Liver (tissue), 9 donors: Measurements from ENCODE around the gene STXBP4. TPM values are rescaled to one million over a fixed set of nuclear protein-coding genes. Genes with fewer than 3 reads are reported as not detected.

Experiments
- DNase-seq: peaks from one replicate; pipeline ENCODE4 v3.0.0-alpha.2; 2017; ENCODE audit warnings: low spot score
- H3K27ac ChIP-seq, 2 donors: one replicate each; pipeline ENCODE4 v1.7.0; 2013; ENCODE audit warnings: inconsistent platforms in 2 of 2, low read length in 2 of 2, control low read depth in 1 of 2, low read depth in 1 of 2, mild to moderate bottlenecking in 1 of 2
- H3K27me3 ChIP-seq, 4 donors: one replicate each; pipeline versions ENCODE4 v1.6.1 to v1.7.0; 2013; ENCODE audit warnings: low read length in 3 of 4, inconsistent platforms in 1 of 4, mild to moderate bottlenecking in 1 of 4, moderate library complexity in 1 of 4; ENCODE audit not compliant: control insufficient read depth in 4 of 4, insufficient read depth in 4 of 4
- H3K36me3 ChIP-seq, 4 donors: one replicate each; pipeline versions ENCODE4 v1.6.1 to v1.7.0; 2013; ENCODE audit warnings: low read length in 3 of 4, mild to moderate bottlenecking in 3 of 4, low read depth in 1 of 4, moderate library complexity in 1 of 4; ENCODE audit not compliant: control insufficient read depth in 4 of 4, insufficient read depth in 3 of 4
- H3K4me1 ChIP-seq, 4 donors: one replicate each; pipeline versions ENCODE4 v1.6.1 to v1.7.0; 2013; ENCODE audit warnings: low read length in 3 of 4, mild to moderate bottlenecking in 3 of 4, moderate library complexity in 1 of 4; ENCODE audit not compliant: control insufficient read depth in 4 of 4, insufficient read depth in 4 of 4
- H3K4me3 ChIP-seq, 3 donors: one replicate each; pipeline versions ENCODE4 v1.6.1 to v1.7.0; 2013; ENCODE audit warnings: low read length in 3 of 3, control low read depth in 1 of 3, low read depth in 1 of 3, mild to moderate bottlenecking in 1 of 3
- H3K9ac ChIP-seq, 2 donors: one replicate each; pipeline ENCODE4 v1.7.0; 2013; ENCODE audit warnings: low read length in 2 of 2, mild to moderate bottlenecking in 2 of 2, moderate library complexity in 2 of 2, control low read depth in 1 of 2, low read depth in 1 of 2
- H3K9me3 ChIP-seq, 4 donors: one replicate each; pipeline versions ENCODE4 v1.6.1 to v1.7.0; 2013; ENCODE audit warnings: low read length in 3 of 4; ENCODE audit not compliant: control insufficient read depth in 4 of 4
- EGR1 ChIP-seq, 2 donors: IDR thresholded peaks; 2 replicates each; pipeline ENCODE4 v1.6.1; 2016 to 2018; ENCODE audit warnings: antibody characterized with exemption in 2 of 2, low read depth in 2 of 2
- FOXA2 ChIP-seq: IDR thresholded peaks from 2 replicates; pipeline ENCODE4 v1.6.1; 2016; ENCODE audit warnings: antibody characterized with exemption
- HNF4A ChIP-seq, 2 donors: conservative IDR thresholded peaks; 2 replicates each; pipeline ENCODE4 v1.6.1; 2016; ENCODE audit warnings: antibody characterized with exemption in 2 of 2, mild to moderate bottlenecking in 2 of 2
- HNF4G ChIP-seq: IDR thresholded peaks from 2 replicates; pipeline ENCODE4 v1.6.1; 2016; ENCODE audit warnings: antibody characterized with exemption
- JUND ChIP-seq, 2 donors: IDR thresholded peaks; 2 replicates each; pipeline ENCODE4 v1.6.1; 2016; ENCODE audit warnings: antibody characterized with exemption in 2 of 2
- NR2F2 ChIP-seq: IDR thresholded peaks from 2 replicates; pipeline ENCODE4 v1.6.1; 2016; ENCODE audit warnings: antibody characterized with exemption
- RXRA ChIP-seq, 2 donors: IDR thresholded peaks; 2 replicates each; pipeline ENCODE4 v1.6.1; 2017 to 2018; ENCODE audit warnings: antibody characterized with exemption in 2 of 2, mild to moderate bottlenecking in 1 of 2
- SP1 ChIP-seq: IDR thresholded peaks from 2 replicates; pipeline ENCODE4 v1.6.1; 2018; ENCODE audit warnings: antibody characterized with exemption, mild to moderate bottlenecking
- TAF1 ChIP-seq: conservative IDR thresholded peaks from 2 replicates; pipeline ENCODE4 v1.6.1; 2016; ENCODE audit warnings: antibody characterized with exemption, mild to moderate bottlenecking
- YY1 ChIP-seq: IDR thresholded peaks from 2 replicates; pipeline ENCODE4 v1.6.1; 2016; ENCODE audit warnings: antibody characterized with exemption, mild to moderate bottlenecking
- WGBS: extraction: QIAGEN DNeasy Blood & Tissue Kit; methylation state at CpG from one replicate; pipeline ENCODE4 v1.1.7; 2013; 5-methylcytosine and 5-hydroxymethylcytosine counted together
- polyA plus RNA-seq, 2 donors: library from polyadenylated mRNA; stranded (reverse) in 1 of 2; unstranded in 1 of 2; fragments of 200-250 nt in 1 of 2; fragments of >200 nt in 1 of 2; fragmentation: Nextera tagmentation in 1 of 2; extraction: Ambion mirVana in 1 of 2; gene quantifications; one replicate each; pipeline versions ENCODE4 v1.2.1 to v1.2.3, GENCODE V29; 2013 to 2015
- total RNA-seq, 2 donors: library from RNA; depleted of rRNA; stranded (reverse); fragments of >200 nt; gene quantifications; one replicate each; pipeline ENCODE4 v1.2.3, GENCODE V29; 2014
- TF ChIP-seq, protein P1 (sequence below): IDR thresholded peaks from 2 replicates; pipeline ENCODE4 v1.6.1; 2016; ENCODE audit warnings: antibody characterized with exemption, mild to moderate bottlenecking
- TF ChIP-seq, protein P2 (sequence below): fragments of 150-350 bp; IDR thresholded peaks from 2 replicates; pipeline ENCODE4 v1.5.1; 2017; ENCODE audit warnings: improper control_type of control experiment, low read depth, low read length; ENCODE audit not compliant: missing input control
- donor health status: healthy.
- donor health status: healthy.
- donor health status: healthy.
- donor health status: healthy.
- donor health status: healthy.

The STXBP4 gene
- total and polyA plus RNA-seq, 4 donors = 1.5 to 12.6 (median 3.5) TPM

DNA sequence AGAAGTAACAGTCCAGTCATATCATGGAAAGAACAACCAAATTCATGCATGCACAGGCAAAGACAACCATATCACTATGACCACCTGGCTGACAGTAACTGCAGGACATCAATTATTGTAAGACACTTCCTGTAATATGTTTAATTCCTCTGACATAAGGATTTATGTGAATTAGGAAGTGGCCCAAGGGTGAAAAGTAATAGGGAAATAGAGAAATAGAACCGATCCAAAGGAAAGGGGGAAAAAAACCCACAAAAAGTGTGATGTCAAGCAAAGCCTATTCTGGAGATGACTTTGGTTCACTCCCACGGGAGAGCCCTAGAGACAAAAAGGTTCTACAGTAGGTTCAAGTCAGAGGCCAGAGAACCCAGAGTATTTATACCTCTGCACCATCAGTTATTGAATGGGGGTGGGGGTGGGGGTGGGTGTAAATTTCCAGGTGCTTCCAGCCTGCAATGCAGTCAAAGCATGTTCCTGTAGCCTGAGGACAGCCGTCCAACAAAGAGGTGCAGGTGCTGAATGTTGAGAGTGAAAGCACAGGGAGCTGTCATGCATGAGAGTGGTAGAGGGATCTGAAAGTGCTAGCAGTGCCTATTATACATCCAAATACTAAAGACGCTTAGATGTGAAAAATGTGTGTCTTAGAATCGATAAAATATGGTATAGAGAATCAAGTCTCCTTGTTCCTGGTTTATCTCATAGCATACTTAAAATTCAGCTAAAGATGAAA lies 200.6 kb downstream of the STXBP4 start (continued):
- TF ChIP-seq, protein P1, sequence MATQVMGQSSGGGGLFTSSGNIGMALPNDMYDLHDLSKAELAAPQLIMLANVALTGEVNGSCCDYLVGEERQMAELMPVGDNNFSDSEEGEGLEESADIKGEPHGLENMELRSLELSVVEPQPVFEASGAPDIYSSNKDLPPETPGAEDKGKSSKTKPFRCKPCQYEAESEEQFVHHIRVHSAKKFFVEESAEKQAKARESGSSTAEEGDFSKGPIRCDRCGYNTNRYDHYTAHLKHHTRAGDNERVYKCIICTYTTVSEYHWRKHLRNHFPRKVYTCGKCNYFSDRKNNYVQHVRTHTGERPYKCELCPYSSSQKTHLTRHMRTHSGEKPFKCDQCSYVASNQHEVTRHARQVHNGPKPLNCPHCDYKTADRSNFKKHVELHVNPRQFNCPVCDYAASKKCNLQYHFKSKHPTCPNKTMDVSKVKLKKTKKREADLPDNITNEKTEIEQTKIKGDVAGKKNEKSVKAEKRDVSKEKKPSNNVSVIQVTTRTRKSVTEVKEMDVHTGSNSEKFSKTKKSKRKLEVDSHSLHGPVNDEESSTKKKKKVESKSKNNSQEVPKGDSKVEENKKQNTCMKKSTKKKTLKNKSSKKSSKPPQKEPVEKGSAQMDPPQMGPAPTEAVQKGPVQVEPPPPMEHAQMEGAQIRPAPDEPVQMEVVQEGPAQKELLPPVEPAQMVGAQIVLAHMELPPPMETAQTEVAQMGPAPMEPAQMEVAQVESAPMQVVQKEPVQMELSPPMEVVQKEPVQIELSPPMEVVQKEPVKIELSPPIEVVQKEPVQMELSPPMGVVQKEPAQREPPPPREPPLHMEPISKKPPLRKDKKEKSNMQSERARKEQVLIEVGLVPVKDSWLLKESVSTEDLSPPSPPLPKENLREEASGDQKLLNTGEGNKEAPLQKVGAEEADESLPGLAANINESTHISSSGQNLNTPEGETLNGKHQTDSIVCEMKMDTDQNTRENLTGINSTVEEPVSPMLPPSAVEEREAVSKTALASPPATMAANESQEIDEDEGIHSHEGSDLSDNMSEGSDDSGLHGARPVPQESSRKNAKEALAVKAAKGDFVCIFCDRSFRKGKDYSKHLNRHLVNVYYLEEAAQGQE = no peak
- no peak for TF ChIP-seq TAF1
- TF ChIP-seq JUND (IDR thresholded peaks at IDR 0.05) = no peak

DNA sequence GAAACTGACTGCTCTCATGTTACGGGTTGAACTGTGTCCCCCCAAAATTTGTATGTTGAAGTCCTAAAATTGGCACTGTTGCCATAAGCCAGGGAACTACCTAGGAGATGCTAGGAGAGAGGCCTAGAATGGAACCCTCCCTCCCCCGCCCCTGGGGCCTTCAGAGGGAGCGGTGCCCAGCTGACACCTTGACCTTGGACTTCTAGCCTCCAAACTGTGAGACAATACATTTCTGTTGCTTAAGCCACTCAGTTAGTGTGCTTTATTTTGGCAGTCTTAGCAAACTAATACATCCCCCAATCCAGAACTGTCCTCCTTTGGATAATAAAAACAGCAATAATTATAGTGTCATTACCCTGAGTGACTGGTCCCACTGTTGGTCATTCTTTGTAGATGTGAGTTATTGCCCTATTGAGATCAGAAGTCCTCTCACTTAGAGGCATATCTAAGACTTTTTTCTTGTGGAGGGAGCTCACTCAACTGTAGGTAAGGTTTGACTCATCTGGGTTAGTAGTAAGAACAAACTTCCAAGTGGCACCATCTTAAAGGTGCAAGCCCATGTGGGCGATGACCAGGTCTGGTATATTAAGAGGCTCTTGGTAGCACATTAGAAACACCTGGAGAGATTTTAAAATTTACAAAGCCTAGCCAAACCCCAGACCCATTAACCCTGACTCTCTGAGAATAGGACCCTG lies 203.2 kb downstream of the STXBP4 start:
- peaks cover 0 to 3% (median under 1%) of the 10 kb centered on the region in 4 donors for H3K9me3 ChIP-seq
- TF ChIP-seq NR2F2 (no peak), SP1 (no peak), JUND (IDR thresholded peaks at IDR 0.05) (no peak), HNF4A (conservative IDR thresholded peaks at IDR 0.05) (no peak)
- TF ChIP-seq, protein P2, sequence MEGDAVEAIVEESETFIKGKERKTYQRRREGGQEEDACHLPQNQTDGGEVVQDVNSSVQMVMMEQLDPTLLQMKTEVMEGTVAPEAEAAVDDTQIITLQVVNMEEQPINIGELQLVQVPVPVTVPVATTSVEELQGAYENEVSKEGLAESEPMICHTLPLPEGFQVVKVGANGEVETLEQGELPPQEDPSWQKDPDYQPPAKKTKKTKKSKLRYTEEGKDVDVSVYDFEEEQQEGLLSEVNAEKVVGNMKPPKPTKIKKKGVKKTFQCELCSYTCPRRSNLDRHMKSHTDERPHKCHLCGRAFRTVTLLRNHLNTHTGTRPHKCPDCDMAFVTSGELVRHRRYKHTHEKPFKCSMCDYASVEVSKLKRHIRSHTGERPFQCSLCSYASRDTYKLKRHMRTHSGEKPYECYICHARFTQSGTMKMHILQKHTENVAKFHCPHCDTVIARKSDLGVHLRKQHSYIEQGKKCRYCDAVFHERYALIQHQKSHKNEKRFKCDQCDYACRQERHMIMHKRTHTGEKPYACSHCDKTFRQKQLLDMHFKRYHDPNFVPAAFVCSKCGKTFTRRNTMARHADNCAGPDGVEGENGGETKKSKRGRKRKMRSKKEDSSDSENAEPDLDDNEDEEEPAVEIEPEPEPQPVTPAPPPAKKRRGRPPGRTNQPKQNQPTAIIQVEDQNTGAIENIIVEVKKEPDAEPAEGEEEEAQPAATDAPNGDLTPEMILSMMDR = no peak
- TF ChIP-seq, protein P1 = no peak
- no peak overlapping the region for H3K9ac ChIP-seq
- no peak overlapping the region for H3K27ac ChIP-seq
- H3K36me3 ChIP-seq = no peaks in the 10 kb centered on the region
- WGBS = 97% methylated on average over 4 of the region's 4 CpGs
- no peak overlapping the region for H3K4me3 ChIP-seq
- no peak for DNase-seq
- H3K27me3 ChIP-seq = no peaks in the 10 kb centered on the region
- H3K4me1 ChIP-seq = no peaks in the 10 kb centered on the region

DNA sequence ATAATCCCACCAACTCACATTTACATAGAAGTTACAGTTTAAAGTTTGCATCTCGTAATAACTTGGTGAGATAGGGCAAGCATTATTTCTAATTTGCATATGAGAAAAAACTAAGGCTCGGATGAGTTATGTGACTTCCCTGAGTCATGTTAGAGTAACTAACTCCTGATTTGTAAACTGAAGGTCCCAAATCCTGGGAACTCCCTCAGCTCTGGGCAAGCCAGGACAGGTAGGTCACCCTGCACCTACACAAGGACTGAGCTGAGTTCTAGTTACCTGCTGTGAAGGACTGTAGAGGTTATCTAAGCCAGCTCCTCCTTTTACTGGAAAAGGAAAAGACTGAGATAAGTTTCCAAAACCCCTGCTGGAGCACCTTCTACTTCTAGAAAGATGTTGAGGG lies 204.0 kb downstream of the STXBP4 start:
- Histone ChIP-seq H3K36me3 (no peaks in the 10 kb centered on the region), H3K9me3 (peaks cover 0 to 3% (median under 1%) of the 10 kb centered on the region in 4 donors), H3K9ac (no peak overlapping the region), H3K4me1 (no peaks in the 10 kb centered on the region), H3K27ac (no peak overlapping the region), H3K4me3 (no peak overlapping the region), H3K27me3 (no peaks in the 10 kb centered on the region)
- WGBS = 91% methylated on average over 2 of the region's 2 CpGs
- DNase-seq = no peak
- TF ChIP-seq JUND (IDR thresholded peaks at IDR 0.05) (no peak), SP1 (no peak), FOXA2 (no peak), HNF4G (no peak), EGR1 (IDR thresholded peaks at IDR 0.05; ENCODE audit: low read depth in 2 of 2) (no peak), YY1 (no peak), RXRA (IDR thresholded peaks at IDR 0.05) (no peak), HNF4A (conservative IDR thresholded peaks at IDR 0.05) (no peak)
- TF ChIP-seq, protein P1 = no peak
- TF ChIP-seq, protein P2 = no peak
